HepG2 (cell line): Measurements from ENCODE around the gene XKR7. TPM values are rescaled to one million over a fixed set of nuclear protein-coding genes. Genes with fewer than 3 reads are reported as not detected.
A peak's percentile ranks its signal among the peaks of the same experiment; 100 is the strongest.

ENCODE experiments used
- BATF2 ChIP-seq: sonication (generic); formaldehyde crosslinking; IDR thresholded peaks from 2 replicates; pipeline ENCODE4 v1.8.0; 2022; ENCODE audit warnings: mild to moderate bottlenecking, missing genetic modification reagents, moderate library complexity
- BRCA1 ChIP-seq: sonication (generic); formaldehyde crosslinking; IDR thresholded peaks from 2 replicates; pipeline ENCODE4 v1.4.0; 2020; ENCODE audit warnings: missing genetic modification reagents
- CBX1 ChIP-seq: IDR thresholded peaks from one replicate; pipeline ENCODE4 v1.6.1; 2016; ENCODE audit warnings: antibody characterized with exemption, low read depth
- CERS6 ChIP-seq: sonication (generic); formaldehyde crosslinking; IDR thresholded peaks from 2 replicates; pipeline ENCODE4 v1.5.0; 2020; ENCODE audit warnings: missing genetic modification reagents
- CHD2 ChIP-seq: IDR thresholded peaks from 2 replicates; pipeline ENCODE4 v1.6.1; 2011; ENCODE audit warnings: low read depth, low read length, improper control_type of control experiment
- HDAC2 ChIP-seq: sonication (generic); formaldehyde crosslinking; IDR thresholded peaks from 2 replicates; pipeline ENCODE4 v1.4.0; 2020; ENCODE audit warnings: missing genetic modification reagents
- HHEX ChIP-seq: IDR thresholded peaks from 2 replicates; pipeline ENCODE4 v1.6.1; 2016; ENCODE audit warnings: control low read depth
- IRF2 ChIP-seq: IDR thresholded peaks from 2 replicates; pipeline ENCODE4 v1.6.1; 2018; ENCODE audit warnings: missing genetic modification reagents, missing compliant biosample characterization
- KDM1A ChIP-seq: IDR thresholded peaks from 2 replicates; pipeline ENCODE4 v1.6.1; 2016; ENCODE audit warnings: missing compliant biosample characterization
- NFKB2 ChIP-seq: sonication (generic); formaldehyde crosslinking; IDR thresholded peaks from 2 replicates; pipeline ENCODE4 v1.4.0; 2020; ENCODE audit warnings: missing genetic modification reagents, borderline replicate concordance
- PRDM15 ChIP-seq: sonication (generic); formaldehyde crosslinking; IDR thresholded peaks from 2 replicates; pipeline ENCODE4 v1.4.0; 2020; ENCODE audit warnings: missing genetic modification reagents
- RBFOX2 ChIP-seq: fragments of 200-400 bp; formaldehyde crosslinking; IDR thresholded peaks from 2 replicates; pipeline ENCODE4 v1.6.1; 2017; ENCODE audit warnings: low read depth, mild to moderate bottlenecking, low read length
- SIX4 ChIP-seq: sonication (generic); formaldehyde crosslinking; IDR thresholded peaks from 2 replicates; pipeline ENCODE4 v1.4.0; 2020; ENCODE audit warnings: missing genetic modification reagents
- SMYD3 ChIP-seq: sonication (generic); formaldehyde crosslinking; IDR thresholded peaks from 2 replicates; pipeline ENCODE4 v1.8.1; 2023; ENCODE audit warnings: mild to moderate bottlenecking, missing genetic modification reagents
- TFDP1 ChIP-seq: IDR thresholded peaks from 2 replicates; pipeline ENCODE4 v1.6.1; 2016; ENCODE audit warnings: missing compliant biosample characterization, missing genetic modification reagents, borderline replicate concordance
- ZFP36L1 ChIP-seq: sonication (generic); formaldehyde crosslinking; IDR thresholded peaks from 2 replicates; pipeline ENCODE4 v1.8.0; 2022; ENCODE audit warnings: mild to moderate bottlenecking, missing genetic modification reagents, moderate library complexity
- ZFP82 ChIP-seq: sonication (generic); formaldehyde crosslinking; IDR thresholded peaks from 2 replicates; pipeline ENCODE4 v1.5.1; 2020; ENCODE audit warnings: mild to moderate bottlenecking, missing genetic modification reagents, borderline replicate concordance
- ZMYM4 ChIP-seq: sonication (generic); formaldehyde crosslinking; IDR thresholded peaks from 2 replicates; pipeline ENCODE4 v1.8.1; 2023; ENCODE audit warnings: mild to moderate bottlenecking, missing genetic modification reagents
- ZNF460 ChIP-seq: sonication (generic); formaldehyde crosslinking; IDR thresholded peaks from 2 replicates; pipeline ENCODE4 v1.5.1; 2020; ENCODE audit warnings: missing genetic modification reagents, mild to moderate bottlenecking, borderline replicate concordance
- ZNF484 ChIP-seq: sonication (generic); formaldehyde crosslinking; IDR thresholded peaks from 2 replicates; pipeline ENCODE4 v1.5.1; 2020; ENCODE audit warnings: mild to moderate bottlenecking, low read depth, missing genetic modification reagents, borderline replicate concordance
- ZNF576 ChIP-seq: sonication (generic); formaldehyde crosslinking; IDR thresholded peaks from 2 replicates; pipeline ENCODE4 v1.4.0; 2020; ENCODE audit warnings: mild to moderate bottlenecking, missing genetic modification reagents
- ZNF691 ChIP-seq: sonication (generic); formaldehyde crosslinking; IDR thresholded peaks from 2 replicates; pipeline ENCODE4 v1.4.0; 2020; ENCODE audit warnings: missing genetic modification reagents, low read depth, mild to moderate bottlenecking, borderline replicate concordance
- polyA plus RNA-seq, 8 experiments: library from polyadenylated mRNA; depleted of rRNA in 3 of 8; stranded (reverse) in 7 of 8; unstranded in 1 of 8; fragments of >200 nt; fragmentation: Illumina TruSeq in 4 of 8; extraction: Trizol in 4 of 8; gene quantifications; 2 replicates each; pipeline versions ENCODE4 v1.2.1 to v1.2.3, GENCODE V29; 2011 to 2016; ENCODE audit warnings: low read depth in 4 of 8, missing spikeins in 1 of 8, mixed read lengths in 1 of 8; ENCODE audit not compliant: insufficient read depth in 1 of 8
- total RNA-seq, 5 experiments: library from RNA; depleted of rRNA; stranded (reverse); fragments of >200 nt; fragmentation: Illumina TruSeq; extraction: Trizol; gene quantifications; 2 replicates each; pipeline ENCODE4 v1.2.3, GENCODE V29; 2016; ENCODE audit warnings: low read depth in 1 of 5

The XKR7 gene
- total and polyA plus RNA-seq, 2 of the 13 experiments (the other 11 are each of a cell fraction or from before 2014, with no cell fraction given) = not detected

GRCh38 chr20:31968291-31969126 is 558 bp downstream of the XKR7 start (continued):
- TF ChIP-seq SMYD3 (CRISPR knock-in tag) (peak; percentile 100), BATF2 (peak; percentile 100), NFKB2 (CRISPR knock-in tag) (peak; percentile 100), IRF2 (CRISPR knock-in tag) (peak; percentile 100), TFDP1 (CRISPR knock-in tag) (peak; percentile 98), RBFOX2 (0 out of 2 replicates have a peak, but pooled peaks have one; percentile 23), ZFP82 (CRISPR knock-in tag) (peak; percentile 100), PRDM15 (CRISPR knock-in tag) (peak; percentile 97), ZMYM4 (peak; percentile 100), HDAC2 (CRISPR knock-in tag) (peak; percentile 100), ZNF484 (CRISPR knock-in tag) (peak; percentile 100), SIX4 (peak; percentile 100), ZNF576 (CRISPR knock-in tag) (peak; percentile 100), CBX1 (peak; percentile 92), CERS6 (CRISPR knock-in tag) (peak; percentile 100), ZNF460 (peak; percentile 96), KDM1A (CRISPR knock-in tag) (peak; percentile 99), CHD2 (no peak), BRCA1 (CRISPR knock-in tag) (peak; percentile 100), HHEX (peak; percentile 97), ZFP36L1 (CRISPR knock-in tag) (peak; percentile 100), ZNF691 (CRISPR knock-in tag) (peak; percentile 100)
